ENCODE measurements around the gene CRB2.

Gene CRB2

DNA sequence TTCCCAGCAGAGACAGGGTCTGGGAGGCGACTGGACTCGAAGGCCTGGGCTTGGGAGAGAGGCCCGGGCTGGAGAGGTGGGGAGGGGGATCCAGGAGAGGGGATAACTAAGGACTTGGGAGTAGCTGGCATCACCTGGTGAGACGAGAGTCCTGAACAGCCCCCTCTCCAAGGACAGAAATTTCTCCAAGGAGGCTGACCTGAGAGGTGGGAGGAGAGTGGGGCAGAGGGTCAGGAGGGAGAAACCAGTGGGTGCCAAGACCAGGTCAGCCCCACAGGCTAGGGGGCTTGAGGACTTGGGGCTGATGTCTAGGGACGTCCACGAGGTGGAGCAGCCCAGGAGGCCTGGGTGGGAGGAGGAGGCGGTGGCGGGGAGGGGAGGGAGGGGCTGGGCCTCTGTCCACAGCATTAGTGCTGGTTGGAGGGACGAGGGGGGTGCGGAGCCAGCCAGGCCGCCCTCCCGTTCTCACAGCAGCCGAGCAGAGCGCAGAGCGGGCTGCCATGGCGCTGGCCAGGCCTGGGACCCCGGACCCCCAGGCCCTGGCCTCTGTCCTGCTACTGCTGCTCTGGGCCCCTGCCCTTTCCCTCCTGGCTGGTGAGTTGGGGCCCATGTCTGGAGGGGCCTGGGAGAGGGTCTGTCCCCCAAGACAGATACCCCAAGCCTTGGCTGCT lies at the start of gene CRB2:
TSS of gene CRB2 (plus strand) at position 437 of the 671 bp plus-strand sequence. CDS start at position 501, 64 bp downstream.
- no peak for DNase-seq (ENCODE audit: insufficient read length, low spot score)
- FAIRE-seq, result no peak

DNA sequence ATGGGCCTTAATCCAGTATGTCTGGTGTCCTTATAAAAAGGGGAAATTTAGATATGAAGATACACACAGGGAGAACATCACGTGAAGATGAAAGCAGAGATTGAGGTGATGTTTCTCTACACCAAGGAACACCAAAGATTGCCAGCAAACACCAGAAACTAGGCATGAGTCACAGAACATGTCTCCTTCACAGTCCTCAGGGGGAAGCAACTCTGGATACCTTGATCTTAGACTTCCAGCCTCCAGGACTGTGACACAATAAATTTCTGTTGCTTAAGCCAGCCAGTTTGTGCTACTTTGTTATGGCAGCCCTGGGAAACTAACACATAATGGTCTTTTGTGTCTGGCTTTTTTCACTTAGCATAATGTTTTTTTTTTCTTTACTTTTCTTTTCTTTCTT lies 46.4 kb upstream of the CRB2 start:
- DNase-seq (ENCODE audit: insufficient read length, low spot score) (no peak), FAIRE-seq (no peak)

DNA sequence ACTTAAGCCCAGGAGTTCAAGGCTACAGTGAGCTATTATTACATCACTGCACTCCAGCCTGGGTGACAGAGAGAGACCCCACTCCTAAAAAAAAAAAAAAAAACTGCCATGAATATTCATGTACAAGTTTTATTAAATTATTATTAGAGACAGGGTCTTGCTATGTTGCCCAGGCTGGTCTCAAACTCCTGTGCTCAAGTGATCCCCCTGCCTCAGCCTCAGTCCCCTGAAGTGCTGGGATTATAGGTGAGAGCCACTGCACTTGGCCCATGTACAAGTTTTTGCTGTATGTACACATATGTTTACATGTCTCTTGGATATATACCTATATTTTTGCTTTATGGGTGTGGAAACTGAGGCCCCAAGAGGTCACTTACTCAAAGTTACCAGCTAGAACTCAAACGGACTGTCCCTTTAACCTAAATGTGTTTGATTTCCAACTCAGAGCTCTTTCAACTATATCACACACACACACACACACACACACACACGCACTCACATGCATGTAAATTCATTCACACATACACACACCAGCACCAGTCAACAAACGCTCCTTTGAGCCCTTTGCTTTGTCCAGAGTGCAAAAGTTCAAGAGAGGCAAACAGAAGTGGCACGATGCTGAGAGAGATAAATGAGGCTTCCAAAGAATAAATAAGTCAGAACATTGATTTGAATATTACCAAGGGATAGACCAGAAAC lies 45.3 kb upstream of the CRB2 start:
- DNase-seq (ENCODE audit: insufficient read length, low spot score) (no peak), FAIRE-seq (no peak)

DNA sequence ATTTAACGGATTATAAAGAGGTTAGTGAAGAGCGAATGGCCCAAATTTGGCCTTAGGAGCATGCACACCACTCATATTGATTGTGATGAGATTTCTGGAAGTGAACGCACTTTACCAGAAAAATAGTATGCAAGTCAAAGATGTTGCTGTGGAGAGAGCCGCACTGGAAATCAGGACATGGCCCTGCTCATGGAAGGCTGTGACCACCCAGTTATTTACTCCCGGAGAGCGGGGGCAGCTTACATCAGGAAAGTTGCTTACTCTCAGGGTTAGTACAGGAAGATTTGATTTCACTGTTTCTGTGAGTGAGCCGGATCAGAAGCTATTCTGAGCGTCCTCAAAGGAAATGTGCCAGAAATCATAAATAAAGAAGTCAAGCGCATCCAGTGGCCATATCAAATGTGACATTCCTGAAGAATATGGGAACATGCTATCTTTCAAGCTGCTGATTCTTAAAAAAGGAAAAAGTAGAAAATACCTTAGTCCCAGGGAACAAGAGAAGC lies 44.7 kb upstream of the CRB2 start:
- no peak for FAIRE-seq
- DNase-seq (ENCODE audit: insufficient read length, low spot score), result no peak

DNA sequence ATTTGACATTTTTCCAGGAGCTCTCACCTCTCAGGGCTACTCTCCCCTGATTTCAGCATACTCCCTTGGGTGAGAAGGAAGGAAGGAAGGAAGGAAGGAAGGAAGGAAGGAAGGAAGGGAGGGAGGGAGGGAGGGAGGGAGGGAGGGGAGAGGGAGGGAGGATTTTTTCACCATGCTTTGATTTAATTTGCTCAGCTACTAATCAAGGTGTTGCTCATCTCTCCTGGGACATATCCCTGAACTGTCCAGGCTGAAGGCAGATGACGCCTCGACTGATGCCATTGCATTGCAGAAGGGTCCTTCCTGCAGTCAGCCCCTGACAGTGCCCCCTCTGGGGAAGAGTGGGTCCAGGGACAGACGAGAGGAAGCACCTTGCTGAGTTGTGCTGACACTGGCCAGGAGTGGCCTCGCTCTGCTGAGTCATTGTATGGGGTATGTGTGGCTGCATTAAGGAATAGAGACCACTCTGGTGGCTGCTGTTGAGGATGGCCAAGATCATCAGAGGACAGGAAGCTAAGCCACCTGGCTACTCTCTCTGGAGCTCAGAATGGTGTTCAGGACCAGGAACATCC lies 43.6 kb upstream of the CRB2 start:
- no peak for FAIRE-seq
- DNase-seq (ENCODE audit: insufficient read length, low spot score), result no peak

DNA sequence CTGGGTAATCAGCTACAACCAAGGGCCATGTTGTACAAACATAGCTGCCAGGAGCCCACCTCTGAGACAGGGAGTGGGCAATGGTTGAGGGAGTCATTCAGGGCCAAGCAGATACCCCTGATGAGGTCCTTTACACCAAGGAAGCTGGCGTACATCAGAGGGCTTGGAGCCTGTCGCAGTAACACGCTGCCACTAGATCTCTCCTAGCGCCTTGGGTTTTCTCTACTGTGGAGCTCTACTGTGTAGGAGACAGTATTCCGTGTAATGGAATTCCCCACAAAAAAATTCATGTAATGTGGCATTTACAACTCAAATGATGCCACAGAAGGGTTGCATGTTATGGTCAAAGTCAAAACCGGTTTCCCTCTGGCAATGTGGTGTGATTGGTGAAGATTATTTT lies 41.4 kb upstream of the CRB2 start:
- no peak for DNase-seq (ENCODE audit: insufficient read length, low spot score)
- FAIRE-seq, result no peak

DNA sequence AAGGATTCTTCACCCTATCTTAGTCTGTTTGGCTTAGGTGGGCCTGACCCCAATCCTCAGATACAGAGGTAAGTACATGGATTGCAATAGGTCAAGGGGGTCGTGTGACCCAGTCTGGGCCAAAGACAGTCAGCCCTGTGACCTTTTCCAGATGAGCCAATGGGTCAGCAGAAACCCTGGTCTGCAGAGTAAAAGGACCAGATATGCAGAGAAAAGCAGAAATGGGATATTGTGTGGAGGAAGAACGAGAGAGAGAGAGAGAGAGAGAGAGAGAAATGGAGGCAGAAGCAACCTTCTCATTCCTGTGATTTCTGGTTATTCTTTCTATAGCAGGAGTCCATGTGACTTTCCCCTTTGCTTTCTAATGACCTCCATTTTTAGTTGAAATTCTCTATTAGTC lies 40.4 kb upstream of the CRB2 start:
- no peak for DNase-seq (ENCODE audit: insufficient read length, low spot score)

DNA sequence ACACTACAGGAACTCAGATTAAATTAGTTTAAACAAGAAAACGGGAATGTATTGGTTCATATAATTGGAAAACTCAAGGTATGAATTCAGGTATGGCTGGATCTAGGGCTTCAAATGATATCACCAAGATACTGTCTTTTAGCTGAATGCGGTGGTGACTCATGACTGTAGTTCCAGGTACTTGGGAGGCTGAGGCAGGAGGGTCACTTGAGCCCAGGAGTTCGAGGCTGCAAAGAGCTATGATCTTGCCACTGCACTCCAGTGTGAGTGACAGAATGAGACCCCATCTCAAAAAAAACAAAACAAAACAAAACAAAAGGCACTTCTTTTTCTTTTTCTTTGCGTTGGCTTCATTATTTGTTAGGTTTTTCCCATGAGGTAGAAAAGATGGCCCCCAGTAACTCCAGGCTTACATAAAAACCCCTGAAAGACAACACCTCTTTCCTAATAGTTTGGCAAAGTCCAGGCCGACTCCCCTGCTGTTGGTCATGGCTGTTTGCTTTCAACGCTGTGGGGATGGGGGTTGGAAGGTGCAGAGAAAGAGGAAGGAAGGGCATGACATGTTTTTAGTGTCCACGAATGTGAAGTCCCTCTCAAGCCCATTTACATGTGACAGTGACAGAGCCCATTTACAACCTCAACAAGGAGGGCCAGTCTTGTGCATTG lies 39.8 kb upstream of the CRB2 start:
- FAIRE-seq (no peak), DNase-seq (ENCODE audit: insufficient read length, low spot score) (no peak)

More for the DNA sequence above, 40.4 kb upstream of the CRB2 start:
- no peak for FAIRE-seq

DNA sequence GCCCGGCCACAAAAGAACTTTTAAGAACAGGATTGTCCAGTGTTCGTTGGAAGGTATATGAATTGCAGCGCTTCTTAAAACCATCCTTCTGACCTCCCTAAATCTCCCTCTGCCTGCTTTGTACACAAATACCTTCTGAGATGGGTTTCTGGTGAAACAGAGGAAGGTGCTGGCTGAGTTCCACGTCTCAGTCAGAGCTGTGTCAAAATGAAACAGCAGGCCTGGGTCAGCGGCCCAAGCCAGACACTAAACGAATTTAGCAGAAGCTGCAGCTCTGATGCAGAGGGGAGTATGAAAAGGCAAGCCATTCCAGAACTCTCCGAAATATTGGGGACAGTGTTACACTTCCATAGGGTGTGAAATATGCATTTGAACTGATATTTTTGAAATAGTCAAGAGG lies 37.8 kb upstream of the CRB2 start:
- FAIRE-seq (no peak), DNase-seq (ENCODE audit: insufficient read length, low spot score) (no peak)

DNA sequence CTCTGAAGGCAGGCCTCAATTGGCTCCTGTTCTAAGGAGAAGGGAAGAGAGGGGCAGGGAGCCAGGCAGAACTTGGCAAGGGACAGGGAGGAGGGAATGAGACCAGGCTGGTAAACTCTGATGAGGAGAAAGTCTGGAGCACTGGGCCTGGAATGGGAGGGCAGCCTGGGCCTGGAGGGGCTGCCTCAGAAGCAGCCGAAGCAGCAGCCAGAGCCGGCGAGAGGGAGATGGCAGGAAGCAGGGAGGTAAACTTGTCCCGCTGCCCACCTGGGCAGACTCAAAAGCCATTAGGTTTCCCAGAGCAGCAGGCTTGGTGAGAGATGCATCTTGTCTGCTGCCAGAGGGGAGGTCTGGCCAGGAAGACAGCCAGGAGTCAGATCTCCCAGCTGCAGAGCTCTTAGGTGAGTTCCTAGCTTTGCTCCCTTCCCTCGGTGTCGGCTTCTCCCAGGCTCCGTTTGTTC lies 37.0 kb upstream of the CRB2 start:
- DNase-seq (ENCODE audit: insufficient read length, low spot score), result no peak
- FAIRE-seq, result no peak

DNA sequence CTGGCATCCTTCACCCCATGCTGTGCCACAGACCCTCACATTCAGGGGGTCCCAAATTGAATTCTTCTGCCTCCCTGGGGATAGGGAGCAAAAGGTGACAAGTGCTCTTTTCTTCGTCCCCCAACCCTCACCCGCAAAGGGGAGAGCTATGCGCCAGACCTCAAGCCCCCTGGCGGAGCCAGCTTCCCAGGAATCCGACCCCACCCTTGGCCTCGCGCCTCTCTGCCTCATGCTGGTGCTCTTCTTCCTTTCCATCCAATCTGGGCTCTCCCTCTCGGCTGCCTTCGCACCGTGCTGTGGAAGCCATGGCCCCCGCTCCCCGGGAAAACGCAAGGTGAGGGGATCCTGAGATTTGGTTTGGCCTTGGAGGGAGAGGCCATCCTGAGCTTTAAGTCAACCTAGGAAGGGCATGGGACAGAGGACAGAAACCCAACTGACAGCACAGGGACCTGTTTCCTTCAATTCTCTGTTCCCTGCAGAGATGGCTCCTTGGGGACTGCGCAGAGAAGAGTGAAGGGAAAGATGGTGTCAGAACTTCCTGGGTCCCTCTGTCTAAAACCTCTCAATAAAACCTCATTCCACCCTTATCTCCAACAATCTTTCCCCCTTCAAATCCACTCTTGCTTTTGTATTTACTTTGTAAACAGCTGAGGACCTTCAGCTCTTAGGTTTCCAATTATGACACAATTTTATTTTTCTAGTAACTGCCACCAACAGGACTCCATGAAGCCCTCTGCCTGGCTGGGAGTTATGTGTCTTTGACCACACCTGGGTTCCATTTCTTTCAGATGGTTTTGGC lies 36.3 kb upstream of the CRB2 start:
- DNase-seq (ENCODE audit: insufficient read length, low spot score), result no peak

DNA sequence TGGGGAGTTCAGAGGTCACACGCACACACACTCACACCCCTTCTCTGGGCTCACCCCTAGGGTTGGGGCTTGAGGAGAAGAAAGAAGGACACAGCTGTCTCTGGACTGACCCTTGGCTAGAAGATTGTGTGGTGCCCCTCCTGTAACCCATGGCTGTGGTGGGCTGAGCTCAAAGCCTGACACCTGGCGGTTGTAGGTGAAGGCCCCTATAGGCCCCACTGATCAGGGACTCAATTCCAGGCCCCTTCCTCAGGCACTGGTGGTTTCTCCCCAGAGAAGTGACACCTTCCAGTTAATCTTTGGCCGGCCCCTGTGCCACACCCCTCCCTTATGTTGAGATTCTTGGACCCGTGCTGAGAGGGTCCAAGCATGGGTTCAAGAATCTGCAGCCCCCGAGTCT lies 35.2 kb upstream of the CRB2 start:
- DNase-seq (ENCODE audit: insufficient read length, low spot score) (no peak), FAIRE-seq (no peak)

More for the DNA sequence above, 36.3 kb upstream of the CRB2 start:
- FAIRE-seq, result no peak

DNA sequence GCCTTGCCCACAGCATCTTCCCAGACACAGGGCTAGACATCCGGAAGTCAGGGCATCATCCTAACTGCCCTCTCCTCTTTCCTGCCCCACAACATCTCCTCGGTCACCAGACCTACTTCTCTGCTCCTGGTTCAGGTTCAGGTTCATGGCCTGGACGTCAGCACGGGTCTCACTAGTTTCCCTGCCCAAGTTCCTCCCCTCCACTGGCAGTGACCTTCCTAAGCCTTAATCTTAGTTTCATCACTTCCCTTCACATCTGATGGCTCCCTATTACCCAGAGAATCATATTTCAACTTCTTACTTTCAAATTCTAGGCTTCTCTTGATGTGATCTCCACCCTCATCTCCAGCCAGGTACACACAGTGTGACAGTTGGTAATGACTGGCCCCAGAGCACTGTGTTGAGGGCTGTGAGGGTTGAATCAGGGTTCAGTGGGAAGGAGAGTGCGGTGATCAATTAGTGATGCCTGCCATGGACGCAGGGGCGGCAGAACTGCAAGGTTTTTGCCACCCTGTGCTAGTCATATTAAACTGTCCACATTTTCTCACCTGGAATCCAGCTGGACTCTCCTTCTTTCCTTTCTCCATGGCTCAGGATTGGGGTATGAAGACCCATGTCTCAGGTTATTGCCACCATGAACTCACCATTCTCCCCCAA lies 34.3 kb upstream of the CRB2 start:
- FAIRE-seq, result no peak
- no peak for DNase-seq (ENCODE audit: insufficient read length, low spot score)

DNA sequence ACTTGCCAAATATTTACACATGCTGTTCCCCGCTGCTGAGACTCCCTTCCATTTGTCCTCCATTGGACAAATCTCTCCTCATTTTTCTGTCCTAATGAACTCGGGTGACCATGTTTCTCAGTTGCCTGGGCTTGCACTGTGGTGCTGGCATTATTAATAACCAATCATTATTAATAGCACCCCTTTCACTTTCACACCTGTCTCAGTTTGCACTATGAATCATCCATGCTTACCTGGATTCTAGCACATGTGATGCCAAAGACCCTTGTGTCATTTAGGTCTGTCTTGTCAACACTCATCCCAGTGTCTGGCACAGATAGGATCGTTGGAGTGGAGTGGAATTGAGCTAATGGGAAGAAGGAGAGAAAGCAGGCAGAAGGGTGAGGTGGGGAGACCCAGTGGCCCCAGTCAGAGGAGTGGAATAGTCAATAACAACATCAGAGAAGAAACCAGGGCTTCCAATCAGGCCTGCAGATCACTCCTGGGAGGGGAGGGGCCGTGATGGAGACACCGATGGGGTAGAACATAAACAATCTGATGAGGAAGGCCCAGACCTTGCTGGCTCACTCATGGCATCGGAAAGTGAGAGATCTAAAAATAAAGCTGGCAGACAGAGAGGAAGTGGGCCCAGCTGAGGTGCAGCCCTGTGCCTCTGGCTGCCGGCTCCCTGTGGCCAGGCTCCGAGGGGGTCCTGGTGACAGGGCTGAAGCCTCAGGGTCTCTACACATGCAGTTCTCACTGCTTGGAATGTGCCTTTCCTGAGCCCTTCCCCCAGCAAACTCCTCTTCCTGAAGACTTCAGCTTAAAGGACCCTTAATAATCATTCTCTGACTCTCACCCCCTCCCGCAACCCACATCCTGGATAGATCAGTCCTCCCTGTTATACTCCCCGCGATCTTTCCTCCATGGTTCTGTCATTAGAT lies 33.5 kb upstream of the CRB2 start:
- FAIRE-seq, result no peak
- DNase-seq (ENCODE audit: insufficient read length, low spot score), result no peak

DNA sequence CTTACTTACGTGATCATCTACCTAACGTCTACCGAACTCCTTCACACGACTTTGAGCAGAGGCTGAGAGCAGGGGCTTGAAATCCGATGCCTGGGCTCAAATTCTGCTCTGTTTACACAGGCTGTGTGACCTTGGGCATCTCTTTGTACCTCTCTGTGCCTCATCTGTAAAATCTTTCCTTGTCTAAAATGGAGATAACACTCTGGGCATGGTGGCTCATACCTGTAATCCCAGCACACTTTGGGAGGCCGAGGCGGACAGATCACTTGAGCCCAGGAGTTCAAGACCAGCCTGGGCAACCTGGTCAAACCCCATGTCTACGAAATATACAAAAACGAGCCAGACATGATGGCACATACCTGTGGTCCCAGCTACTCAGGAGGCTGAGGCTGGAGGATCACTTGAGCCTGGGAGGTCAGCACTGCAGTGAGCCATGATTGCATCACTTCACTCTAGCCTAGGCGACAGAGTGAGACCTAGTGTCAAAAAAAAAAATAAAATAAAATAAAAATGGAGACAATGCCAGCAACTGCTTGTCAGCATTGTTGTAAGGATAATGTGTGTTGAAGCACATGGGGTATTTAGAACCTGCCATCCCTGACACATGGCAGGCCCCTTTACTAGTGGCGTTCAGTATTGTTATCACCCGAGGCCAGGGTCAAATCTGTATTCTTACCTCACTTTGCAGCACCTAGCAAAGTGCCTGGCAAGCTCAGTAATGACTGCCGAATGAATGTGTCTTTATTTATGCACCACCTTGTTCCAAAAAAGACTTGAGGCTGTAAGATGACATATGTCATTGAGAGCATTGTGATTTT lies 32.6 kb upstream of the CRB2 start:
- FAIRE-seq (no peak), DNase-seq (ENCODE audit: insufficient read length, low spot score) (no peak)

DNA sequence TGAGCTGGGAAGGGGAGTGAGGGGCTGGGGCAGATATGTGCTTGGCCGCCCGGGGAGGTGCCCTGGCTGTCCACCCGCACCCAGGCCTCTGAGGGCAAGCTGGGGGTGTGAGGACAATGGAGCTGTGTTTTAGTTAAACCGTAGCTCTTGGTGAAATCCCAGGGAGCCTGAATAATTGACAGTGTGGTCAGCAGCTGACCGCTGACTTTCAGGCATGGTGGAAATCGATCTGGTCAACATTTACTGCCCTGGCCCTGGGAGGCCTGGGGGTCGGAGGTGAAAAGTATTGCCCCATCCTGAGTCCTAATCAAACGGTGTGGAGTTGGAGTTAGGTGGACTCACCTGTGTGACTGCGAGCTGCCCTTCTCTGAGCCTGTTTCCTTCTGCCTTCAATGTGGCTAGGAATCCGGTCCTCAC lies 31.2 kb upstream of the CRB2 start:
- FAIRE-seq (no peak), DNase-seq (ENCODE audit: insufficient read length, low spot score) (no peak)

DNA sequence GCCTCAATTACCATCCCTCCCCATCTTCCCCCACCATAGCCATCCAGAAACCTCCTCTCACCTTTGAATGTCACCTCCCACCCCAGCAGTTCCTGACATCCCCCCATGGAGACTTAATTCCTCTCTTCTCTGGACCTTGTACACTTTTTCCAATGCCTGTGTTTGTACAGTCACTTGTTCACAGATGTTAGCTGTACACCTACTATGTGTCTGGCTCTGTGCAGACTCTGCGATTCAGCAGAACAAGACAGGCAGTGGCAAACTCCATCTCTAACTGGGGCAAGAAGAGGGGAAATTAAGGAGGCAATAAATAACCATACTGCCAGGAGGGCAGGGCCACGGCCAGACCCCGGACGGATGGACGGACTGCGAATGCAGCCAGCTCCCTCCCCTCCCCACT lies 29.8 kb upstream of the CRB2 start:
- no peak for DNase-seq (ENCODE audit: insufficient read length, low spot score)
- FAIRE-seq, result no peak

DNA sequence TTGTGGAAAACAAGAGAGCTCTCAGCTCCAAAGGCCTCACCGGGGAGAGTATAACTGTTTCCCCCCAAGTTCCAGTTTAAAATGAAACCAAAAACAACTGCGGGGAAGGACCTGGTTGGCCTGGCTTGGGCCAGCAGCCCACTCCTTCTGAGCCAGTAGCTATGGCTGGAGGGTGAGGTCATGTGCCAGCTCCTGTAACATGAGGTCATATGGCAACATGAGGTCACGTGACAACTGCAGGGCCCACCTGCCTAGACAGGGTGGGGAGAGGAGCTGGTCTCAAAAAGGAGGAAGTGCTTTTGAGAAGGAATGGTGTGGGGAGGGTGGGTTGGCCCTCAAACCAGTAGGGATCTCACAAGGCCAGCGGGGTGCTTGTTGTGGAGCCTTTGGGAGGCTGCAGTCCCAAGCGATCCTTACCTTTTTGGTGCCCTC lies 29.3 kb upstream of the CRB2 start:
- DNase-seq (ENCODE audit: insufficient read length, low spot score), result no peak
- no peak for FAIRE-seq
